Hematopoietic multipotent progenitor cell treated with erythropoietin and hydrocortisone succinate and interleukin-3 and kit ligand, for 15 days (in vitro differentiated cells): ENCODE measurements around the gene LPP.

ENCODE experiments used
- DNase-seq: peaks from one replicate; pipeline ENCODE4 v3.0.0-alpha.2; 2015; ENCODE audit warnings: low spot score

LPP gene

GRCh38 chr3:188834349-188834748 is 680.4 kb downstream of the LPP start:
- no peak for DNase-seq

GRCh38 chr3:188839187-188839695 is 685.3 kb downstream of the LPP start:
- DNase-seq = no peak

GRCh38 chr3:188840290-188840689 is 686.3 kb downstream of the LPP start:
- no peak for DNase-seq

GRCh38 chr3:188841906-188842305 is 687.9 kb downstream of the LPP start:
- DNase-seq = no peak

GRCh38 chr3:188842639-188843038 is 688.7 kb downstream of the LPP start:
- no peak for DNase-seq

GRCh38 chr3:188844096-188844495 is 690.1 kb downstream of the LPP start:
- no peak for DNase-seq

GRCh38 chr3:188845514-188845913 is 691.6 kb downstream of the LPP start:
- DNase-seq = no peak

- DNase-seq = no peak
These were observed 695.0 kb downstream of the LPP start for GRCh38 chr3:188848947-188849346.

GRCh38 chr3:188853856-188854771 is 700.2 kb downstream of the LPP start:
- no peak for DNase-seq

- no peak for DNase-seq
These were observed 700.8 kb downstream of the LPP start for GRCh38 chr3:188854772-188855149.

- DNase-seq = no peak
These were observed 701.7 kb downstream of the LPP start for GRCh38 chr3:188855675-188856074.

- no peak for DNase-seq
These were observed 706.2 kb downstream of the LPP start for GRCh38 chr3:188860147-188860546.

- no peak for DNase-seq
These were observed 708.1 kb downstream of the LPP start for GRCh38 chr3:188861842-188862744.

GRCh38 chr3:188863999-188864406 is 710.0 kb downstream of the LPP start:
- no peak for DNase-seq

GRCh38 chr3:188867691-188868265 is 713.8 kb downstream of the LPP start:
- no peak for DNase-seq

- DNase-seq = no peak
These were observed 714.8 kb downstream of the LPP start for GRCh38 chr3:188868803-188869202.

- no peak for DNase-seq
These were observed 715.7 kb downstream of the LPP start for GRCh38 chr3:188869628-188870027.

- DNase-seq = no peak
These were observed 716.5 kb downstream of the LPP start for GRCh38 chr3:188870431-188870830.

- DNase-seq = no peak
These were observed 720.6 kb downstream of the LPP start for GRCh38 chr3:188874576-188874975.

- no peak for DNase-seq
These were observed 721.5 kb downstream of the LPP start for GRCh38 chr3:188875413-188875812.

- DNase-seq = no peak
These were observed 722.4 kb downstream of the LPP start for GRCh38 chr3:188876370-188876769.

GRCh38 chr3:188877381-188877780 is 723.4 kb downstream of the LPP start:
- no peak for DNase-seq
